ENCODE data around the gene NKAPL. TPM values are rescaled to one million over a fixed set of nuclear protein-coding genes. Genes with fewer than 3 reads are reported as not detected.

NKAPL gene
- total and polyA plus RNA-seq, 10 of the 15 experiments (the other 5 are each of a cell fraction or from before 2014, with no cell fraction given), result 0.10 to 0.48 (median 0.19) TPM; not detected in 1

DNA sequence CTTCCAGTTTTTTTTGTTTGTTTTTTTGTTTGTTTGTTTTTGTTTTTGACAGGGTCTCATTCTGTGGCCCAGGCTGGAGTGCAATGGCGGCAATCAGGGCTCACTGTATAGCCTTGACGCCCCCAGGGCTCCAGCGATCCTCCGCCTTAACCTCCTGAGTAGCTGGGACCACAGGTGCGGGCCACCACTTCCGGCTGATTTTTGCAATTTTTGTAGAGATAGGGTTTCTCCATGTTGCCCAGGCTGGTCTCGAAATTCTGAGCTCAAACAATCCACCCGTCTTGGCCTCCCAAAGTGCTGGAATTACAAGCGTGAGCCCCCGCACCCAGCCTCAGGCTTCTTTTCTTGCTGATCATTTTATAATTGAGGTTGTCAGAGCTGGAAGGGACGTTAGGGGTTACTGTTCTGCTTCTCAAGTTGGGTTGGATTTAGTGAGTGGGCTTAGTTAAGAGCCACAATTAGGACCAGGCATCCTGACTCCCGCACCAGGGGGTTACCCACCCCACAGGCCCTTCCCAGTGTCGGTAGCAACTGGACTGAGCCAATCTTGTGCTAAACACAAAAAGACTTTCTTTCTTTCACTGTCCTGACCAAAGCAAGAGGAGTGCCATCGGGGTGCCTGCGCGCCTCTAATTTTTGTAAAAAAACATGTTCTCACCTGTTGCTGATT lies 47.1 kb upstream of the NKAPL start (continued):
- TF ChIP-seq EP300 (IDR thresholded peaks at IDR 0.05; ENCODE audit: borderline replicate concordance in 1 of 2, control insufficient read depth in 1 of 2, low read depth in 2 of 2, low read length in 2 of 2) (0 out of 4 replicates have a peak, but pooled peaks of 1 of the 2 experiments have one; percentile 20), YY1 (IDR thresholded peaks at IDR 0.05; ENCODE audit: low read depth, low read length) (0 out of 2 replicates have a peak, but pooled peaks have one; percentile 44), MXI1 (IDR thresholded peaks at IDR 0.05; ENCODE audit: low read depth, low read length) (no peak)
- TF ChIP-seq, protein P1, sequence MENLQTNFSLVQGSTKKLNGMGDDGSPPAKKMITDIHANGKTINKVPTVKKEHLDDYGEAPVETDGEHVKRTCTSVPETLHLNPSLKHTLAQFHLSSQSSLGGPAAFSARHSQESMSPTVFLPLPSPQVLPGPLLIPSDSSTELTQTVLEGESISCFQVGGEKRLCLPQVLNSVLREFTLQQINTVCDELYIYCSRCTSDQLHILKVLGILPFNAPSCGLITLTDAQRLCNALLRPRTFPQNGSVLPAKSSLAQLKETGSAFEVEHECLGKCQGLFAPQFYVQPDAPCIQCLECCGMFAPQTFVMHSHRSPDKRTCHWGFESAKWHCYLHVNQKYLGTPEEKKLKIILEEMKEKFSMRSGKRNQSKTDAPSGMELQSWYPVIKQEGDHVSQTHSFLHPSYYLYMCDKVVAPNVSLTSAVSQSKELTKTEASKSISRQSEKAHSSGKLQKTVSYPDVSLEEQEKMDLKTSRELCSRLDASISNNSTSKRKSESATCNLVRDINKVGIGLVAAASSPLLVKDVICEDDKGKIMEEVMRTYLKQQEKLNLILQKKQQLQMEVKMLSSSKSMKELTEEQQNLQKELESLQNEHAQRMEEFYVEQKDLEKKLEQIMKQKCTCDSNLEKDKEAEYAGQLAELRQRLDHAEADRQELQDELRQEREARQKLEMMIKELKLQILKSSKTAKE (IDR thresholded peaks at IDR 0.05; ENCODE audit: low read depth, poor library complexity, severe bottlenecking), result no peak

DNA sequence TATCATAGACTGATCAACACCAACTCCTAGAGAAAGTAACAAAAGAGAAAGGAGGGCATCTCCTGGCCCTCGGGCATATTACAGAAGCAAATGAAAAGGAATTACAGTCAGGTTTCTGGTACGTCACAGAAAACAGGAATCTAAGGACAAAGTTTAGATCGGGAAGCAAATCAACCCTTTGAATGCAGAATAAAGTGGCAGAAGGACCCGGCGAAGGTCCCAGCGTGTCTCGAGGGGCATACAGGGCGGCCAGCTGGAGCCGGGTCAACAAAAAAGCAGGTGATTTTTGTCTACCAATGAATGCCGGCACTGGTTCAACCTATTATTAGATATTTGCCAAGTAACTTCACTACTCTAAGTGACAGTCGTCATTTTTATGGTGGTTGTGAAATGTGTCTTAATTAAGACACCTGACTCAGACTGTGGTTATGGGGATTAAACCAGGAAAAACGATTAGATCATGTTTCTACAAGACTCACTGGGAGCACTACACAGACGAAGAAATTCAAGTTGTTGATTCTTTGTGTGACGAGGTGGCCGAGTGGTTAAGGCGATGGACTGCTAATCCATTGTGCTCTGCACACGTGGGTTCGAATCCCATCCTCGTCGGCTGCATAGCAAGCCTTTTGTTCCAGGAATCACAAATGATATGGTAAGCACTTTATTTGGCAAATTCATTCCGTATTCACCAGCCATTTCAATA lies 46.4 kb upstream of the NKAPL start:
- peak overlapping the region; percentile 75 for H3K4me3 ChIP-seq
- SMC1A ChIA-PET (ENCODE audit: uncharacterized antibody, unreplicated experiment), result interaction anchor here (0.9 to 1.3 kb wide), 2 partner anchors 136 to 171 kb away, joined by 3 to 4 read pairs; no protein-coding TSS in a partner anchor
- ATAC-seq (peak; percentile 84), DNase-seq (ENCODE audit: low read depth, low spot score) (peak; percentile 77), FAIRE-seq (peak; percentile 54)
- peak overlapping the region; percentile 95 for H2AFZ ChIP-seq (ENCODE audit: control insufficient read depth, low read depth, low read length)
- no peaks in the 10 kb centered on the region for H4K20me1 ChIP-seq (ENCODE audit: control insufficient read depth, insufficient read depth)
- POLR2A ChIA-PET, result interaction anchor here (1.3 to 1.7 kb wide), 2 partner anchors 40 to 57 kb away, joined by 3 read pairs; no protein-coding TSS in a partner anchor
- peak overlapping the region; percentile 99 for H3K4me2 ChIP-seq (ENCODE audit: control insufficient read depth, insufficient read depth)
- H3K27ac ChIP-seq (ENCODE audit: control insufficient read depth, insufficient read depth), result peak overlapping the region; percentile 48
- in situ Hi-C loops (cut with MboI) (no loop called here), intact Hi-C loops (cut with micrococcal nuclease; ENCODE audit: unreplicated experiment) (loop anchor here (2.0 to 10.0 kb wide), 4 partner anchors 70 to 732 kb away; partner anchors contain the start of gene ZKSCAN8)
- peaks cover 0 to 3% of the 10 kb centered on the region in 2 experiments; a peak in 2 of 4 replicates for H3K27me3 ChIP-seq (replicated peaks in 1 of 2; ENCODE audit: control insufficient read depth in 2 of 2, insufficient read depth in 2 of 2, low read length in 1 of 2)
- no peaks in the 10 kb centered on the region for H3K9me3 ChIP-seq (replicated peaks; ENCODE audit: control insufficient read depth, insufficient read depth, low read length)
- H3K36me3 ChIP-seq (ENCODE audit: control insufficient read depth in 2 of 2, insufficient read depth in 2 of 2, low read length in 1 of 2), result no peaks in the 10 kb centered on the region
- no TSS peak for BruUV-seq (replicated peaks)
- peak overlapping the region; percentile 71 for H3K9ac ChIP-seq (ENCODE audit: control insufficient read depth, insufficient read depth, low read length)
- H3K79me2 ChIP-seq (ENCODE audit: control insufficient read depth, insufficient read depth, low read length), result no peaks in the 10 kb centered on the region
- under 1% methylated on average over 21 of the region's 21 CpGs for WGBS (ENCODE audit: insufficient coverage, insufficient replicate concordance, low lambda C conversion rate, missing lambda C conversion rate)
- peaks cover 16% of the 10 kb centered on the region for H3K4me1 ChIP-seq (ENCODE audit: control insufficient read depth, insufficient read depth, low read length)
- CTCF ChIA-PET, result no interaction called here
- RAD21 ChIA-PET (ENCODE audit: unreplicated experiment), result interaction anchor here (1.6 kb wide), 1 partner anchor 108 kb away, joined by 3 read pairs; no protein-coding TSS in a partner anchor
- TF ChIP-seq, protein P2, sequence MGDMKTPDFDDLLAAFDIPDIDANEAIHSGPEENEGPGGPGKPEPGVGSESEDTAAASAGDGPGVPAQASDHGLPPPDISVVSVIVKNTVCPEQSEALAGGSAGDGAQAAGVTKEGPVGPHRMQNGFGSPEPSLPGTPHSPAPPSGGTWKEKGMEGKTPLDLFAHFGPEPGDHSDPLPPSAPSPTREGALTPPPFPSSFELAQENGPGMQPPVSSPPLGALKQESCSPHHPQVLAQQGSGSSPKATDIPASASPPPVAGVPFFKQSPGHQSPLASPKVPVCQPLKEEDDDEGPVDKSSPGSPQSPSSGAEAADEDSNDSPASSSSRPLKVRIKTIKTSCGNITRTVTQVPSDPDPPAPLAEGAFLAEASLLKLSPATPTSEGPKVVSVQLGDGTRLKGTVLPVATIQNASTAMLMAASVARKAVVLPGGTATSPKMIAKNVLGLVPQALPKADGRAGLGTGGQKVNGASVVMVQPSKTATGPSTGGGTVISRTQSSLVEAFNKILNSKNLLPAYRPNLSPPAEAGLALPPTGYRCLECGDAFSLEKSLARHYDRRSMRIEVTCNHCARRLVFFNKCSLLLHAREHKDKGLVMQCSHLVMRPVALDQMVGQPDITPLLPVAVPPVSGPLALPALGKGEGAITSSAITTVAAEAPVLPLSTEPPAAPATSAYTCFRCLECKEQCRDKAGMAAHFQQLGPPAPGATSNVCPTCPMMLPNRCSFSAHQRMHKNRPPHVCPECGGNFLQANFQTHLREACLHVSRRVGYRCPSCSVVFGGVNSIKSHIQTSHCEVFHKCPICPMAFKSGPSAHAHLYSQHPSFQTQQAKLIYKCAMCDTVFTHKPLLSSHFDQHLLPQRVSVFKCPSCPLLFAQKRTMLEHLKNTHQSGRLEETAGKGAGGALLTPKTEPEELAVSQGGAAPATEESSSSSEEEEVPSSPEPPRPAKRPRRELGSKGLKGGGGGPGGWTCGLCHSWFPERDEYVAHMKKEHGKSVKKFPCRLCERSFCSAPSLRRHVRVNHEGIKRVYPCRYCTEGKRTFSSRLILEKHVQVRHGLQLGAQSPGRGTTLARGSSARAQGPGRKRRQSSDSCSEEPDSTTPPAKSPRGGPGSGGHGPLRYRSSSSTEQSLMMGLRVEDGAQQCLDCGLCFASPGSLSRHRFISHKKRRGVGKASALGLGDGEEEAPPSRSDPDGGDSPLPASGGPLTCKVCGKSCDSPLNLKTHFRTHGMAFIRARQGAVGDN (IDR thresholded peaks at IDR 0.05), result no peak
- TF ChIP-seq PML (IDR thresholded peaks at IDR 0.05; ENCODE audit: low read length) (0 out of 2 replicates have a peak, but pooled peaks have one; percentile 35), RAD51 (IDR thresholded peaks at IDR 0.05) (peak; percentile 75), SPI1 (IDR thresholded peaks at IDR 0.05; ENCODE audit: borderline replicate concordance, insufficient read depth, low read depth, low read length) (no peak), SMARCA5 (IDR thresholded peaks at IDR 0.05) (peak; percentile 74; the same call in 1 of the 2 replicates), BACH1 (IDR thresholded peaks at IDR 0.05; ENCODE audit: borderline replicate concordance) (no peak), ZZZ3 (IDR thresholded peaks at IDR 0.05; ENCODE audit: control insufficient read depth, insufficient read length, low read depth) (no peak), EP300 (IDR thresholded peaks at IDR 0.05; ENCODE audit: borderline replicate concordance in 1 of 2, control insufficient read depth in 1 of 2, low read depth in 2 of 2, low read length in 2 of 2) (no peak; a peak in 1 of 4 replicates), STAT1 (conservative IDR thresholded peaks at IDR 0.05) (0 out of 2 replicates have a peak, but pooled peaks have one; percentile 31), HDAC6 (IDR thresholded peaks at IDR 0.05; ENCODE audit: unreplicated experiment) (no peak), MTA3 (IDR thresholded peaks at IDR 0.05; ENCODE audit: borderline replicate concordance, low read length) (no peak)
